Skeletal muscle cell (primary cell): ENCODE results near the gene CUBN.
A peak's percentile ranks its signal among the peaks of the same experiment; 100 is the strongest.
"Not testable (repeated sequence)": the region's sequence is repeated elsewhere in the genome, so short reads cannot be mapped to it uniquely, and the experiment has no call there.

Experiments used
- DNase-seq: peaks from one replicate; pipeline ENCODE4 v3.0.0-alpha.2; 2010; ENCODE audit warnings: low read depth
- H3K4me3 ChIP-seq: 2 replicates; pipeline ENCODE4 v1.5.1; 2011; ENCODE audit warnings: low read depth, mild to moderate bottlenecking, control low read depth, low read length, moderate library complexity

CUBN gene

DNA sequence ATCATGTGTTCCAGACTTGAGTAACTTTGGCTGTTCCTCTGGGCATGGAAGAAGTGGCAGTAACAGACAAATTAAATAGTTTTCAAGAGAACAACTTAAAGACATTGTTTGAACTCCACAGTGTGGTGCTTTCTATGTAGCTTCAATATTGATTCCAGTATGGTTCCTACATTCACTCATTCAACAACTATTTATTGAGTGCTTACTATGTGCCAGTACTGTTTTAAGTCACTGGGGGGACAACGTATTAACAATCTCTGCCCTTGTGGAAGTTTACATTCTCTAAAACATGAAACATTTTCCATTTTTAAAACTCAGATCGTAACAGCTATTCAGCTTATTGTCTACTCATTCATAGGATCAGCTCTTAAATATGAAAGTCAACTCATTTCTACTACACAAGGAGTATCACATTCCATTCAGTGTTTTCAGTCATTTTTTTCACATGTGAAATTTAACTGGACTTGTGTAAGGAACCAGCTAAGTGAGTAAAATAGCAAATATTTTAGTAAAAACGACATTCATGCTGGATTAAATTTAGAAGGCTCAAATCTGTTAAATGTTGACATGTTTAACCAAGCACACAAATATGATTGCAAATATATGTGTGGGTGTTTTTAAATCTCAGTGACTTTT lies 13.6 kb upstream of the CUBN start:
- H3K4me3 ChIP-seq = no peak overlapping the region
- DNase-seq = no peak

DNA sequence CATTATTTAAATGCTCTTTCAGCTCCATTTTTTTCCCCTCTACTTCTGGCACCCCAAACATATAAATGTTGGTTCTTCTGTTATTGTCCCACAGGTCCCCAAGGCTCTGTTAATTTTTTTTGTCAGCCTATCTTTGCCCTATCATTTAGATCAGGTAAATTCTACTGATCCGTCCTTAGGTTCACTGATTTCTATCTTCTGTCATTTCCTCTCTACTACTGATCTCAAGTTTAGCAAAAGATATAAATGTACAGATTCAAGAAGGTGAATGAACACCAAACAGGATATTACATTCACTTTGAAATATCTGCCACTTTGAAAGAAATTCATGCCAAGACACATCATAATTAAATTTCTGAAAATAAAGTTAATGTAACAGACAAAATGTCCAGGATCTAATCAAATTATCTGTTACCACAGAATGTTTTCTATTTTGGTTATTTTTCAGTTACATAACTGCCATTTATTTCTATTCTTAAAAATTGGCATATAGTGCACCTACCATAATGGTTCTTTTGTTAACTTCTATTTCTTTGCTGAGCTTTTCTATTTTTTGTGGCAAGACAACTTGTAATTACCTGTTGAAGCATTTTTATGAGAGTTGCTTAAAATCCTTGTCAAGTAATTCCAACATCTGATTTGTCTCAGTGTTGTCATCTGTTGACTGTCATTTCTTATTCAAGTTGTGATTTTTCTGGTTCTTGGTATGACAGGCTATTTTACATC lies 12.1 kb upstream of the CUBN start:
- DNase-seq = no peak
- H3K4me3 ChIP-seq = no peak overlapping the region

DNA sequence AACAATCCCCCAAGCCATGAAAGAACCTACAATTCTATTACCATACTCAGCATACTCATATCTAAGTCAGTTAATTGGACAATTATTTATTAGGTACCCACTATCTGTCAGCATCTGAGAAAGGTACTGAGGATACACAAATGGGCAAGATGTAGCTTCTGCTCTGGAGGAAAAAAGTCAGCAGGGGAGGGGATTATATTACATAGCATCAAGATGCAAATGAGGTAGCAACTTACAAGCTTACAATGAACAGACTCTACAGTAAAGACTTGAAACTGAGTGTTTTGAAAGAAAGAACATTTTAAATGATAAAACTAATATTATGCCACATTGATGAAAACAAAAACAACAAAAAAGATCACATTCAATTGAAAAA lies 10.8 kb upstream of the CUBN start:
- H3K4me3 ChIP-seq = no peak overlapping the region
- no peak for DNase-seq

GRCh38 chr10:17138460-17139042 lies 8.9 kb upstream of the CUBN start:
- no peak overlapping the region for H3K4me3 ChIP-seq
- DNase-seq = no peak

GRCh38 chr10:17134737-17135260 lies 5.2 kb upstream of the CUBN start:
- no peak for DNase-seq
- no peak overlapping the region for H3K4me3 ChIP-seq

GRCh38 chr10:17134282-17134681 lies 4.7 kb upstream of the CUBN start:
- no peak overlapping the region for H3K4me3 ChIP-seq
- no peak for DNase-seq

DNA sequence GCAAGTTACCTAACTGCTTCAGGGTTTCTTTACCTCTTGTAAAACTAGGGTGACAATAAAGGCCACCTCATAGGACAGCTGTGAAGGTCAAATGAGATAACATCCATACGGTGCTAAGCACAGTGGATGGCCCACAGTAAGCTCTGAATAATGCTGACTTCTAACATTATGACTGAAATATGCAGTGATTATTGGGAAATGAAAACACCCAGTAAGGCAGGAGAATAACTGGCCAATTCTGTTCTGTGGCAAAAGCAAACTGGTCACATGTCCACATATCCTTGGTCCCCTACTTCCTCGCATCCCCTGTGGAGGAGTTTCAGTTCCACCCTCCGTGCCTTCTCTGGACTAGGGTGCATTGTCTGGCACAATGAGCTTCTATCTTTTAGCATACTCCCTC lies 1.4 kb downstream of the CUBN start:
- no peak for DNase-seq
- H3K4me3 ChIP-seq = no peak overlapping the region

GRCh38 chr10:17126327-17126726 lies 3.3 kb downstream of the CUBN start:
- DNase-seq = no peak
- no peak overlapping the region for H3K4me3 ChIP-seq

GRCh38 chr10:17125206-17125893 lies 4.3 kb downstream of the CUBN start:
- H3K4me3 ChIP-seq = no peak overlapping the region
- peak; percentile 12 for DNase-seq

DNA sequence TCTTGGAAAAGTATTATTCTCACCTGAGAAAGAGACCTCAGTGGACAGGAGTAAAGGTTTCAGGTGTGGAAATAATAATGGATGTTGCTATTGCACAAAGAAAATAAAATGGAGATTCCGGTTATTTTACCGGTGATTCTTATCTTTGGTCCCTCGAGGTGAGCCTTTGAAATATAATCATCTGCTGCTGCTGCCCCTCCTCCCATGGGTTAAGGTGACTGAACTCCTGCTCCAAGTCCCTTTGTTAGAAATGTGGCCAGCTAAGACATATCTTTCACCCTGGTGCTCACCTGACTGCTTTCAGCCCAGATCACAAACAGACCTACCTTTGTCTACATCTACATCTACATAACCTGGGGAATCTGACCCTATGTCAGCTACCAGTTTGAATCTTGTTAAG lies 5.7 kb downstream of the CUBN start:
- DNase-seq = no peak
- no peak overlapping the region for H3K4me3 ChIP-seq

DNA sequence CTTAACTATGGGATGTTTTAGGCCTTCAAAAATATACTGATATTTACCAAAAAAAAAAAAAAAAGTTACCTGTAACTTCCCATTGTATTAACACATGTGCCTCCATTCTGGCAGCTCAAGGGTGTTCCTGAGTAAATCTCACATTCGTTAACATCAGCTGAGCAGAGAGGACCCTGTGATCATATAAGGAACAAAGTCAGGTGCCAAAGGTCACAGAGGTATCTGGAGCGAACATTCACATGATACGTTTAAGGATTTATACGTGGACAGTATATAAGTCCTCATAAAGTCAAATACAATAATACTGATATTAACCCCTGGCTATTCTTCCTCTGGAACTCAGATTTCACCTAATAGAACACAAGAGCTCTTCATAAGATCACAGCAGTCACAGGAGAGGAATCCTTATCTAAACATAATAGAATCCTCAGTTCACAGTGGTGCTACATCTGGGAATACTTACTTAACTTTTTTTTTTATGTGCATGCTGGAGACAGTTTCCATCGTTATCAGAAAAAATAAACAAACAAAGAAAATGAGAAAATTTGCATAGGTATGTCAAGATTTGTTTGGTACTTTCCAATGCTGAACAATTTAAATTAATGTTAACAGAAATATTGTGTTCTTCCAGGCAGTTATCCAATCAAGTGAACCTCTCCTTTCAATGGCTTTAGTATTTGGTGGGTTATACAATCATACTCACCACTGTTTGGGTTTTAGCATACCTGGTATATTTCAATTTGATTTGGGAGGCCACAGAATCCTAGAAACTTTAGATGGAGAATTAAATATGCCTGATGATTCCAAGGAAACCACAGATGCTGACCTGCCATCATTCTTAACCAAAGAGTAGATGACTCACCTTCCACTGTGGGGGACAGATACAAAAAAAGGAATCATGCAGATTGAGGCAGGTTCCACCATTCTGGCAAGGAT lies 6.6 kb downstream of the CUBN start:
- peak; percentile 36 for DNase-seq

DNA sequence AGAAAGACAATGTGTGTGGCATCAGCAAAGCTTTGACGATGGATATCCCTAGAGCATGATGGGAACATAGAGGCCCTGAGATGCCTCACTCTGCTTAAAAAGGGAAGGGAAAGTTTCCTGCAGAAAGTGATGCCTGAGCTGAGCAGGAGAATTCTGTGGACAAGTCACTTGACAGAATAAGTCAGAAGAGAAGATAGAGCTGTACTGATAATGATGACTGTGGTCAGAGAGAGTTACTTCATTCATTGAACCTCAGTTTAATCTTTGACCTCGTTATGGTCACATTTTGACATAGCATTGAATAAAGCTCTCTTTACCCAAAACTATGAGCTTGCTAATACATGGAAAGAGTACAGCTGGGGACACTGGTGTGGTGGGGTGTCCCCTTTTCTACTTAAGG lies 7.6 kb downstream of the CUBN start:
- H3K4me3 ChIP-seq = no peak overlapping the region
- DNase-seq = no peak

More for the DNA sequence above, 6.6 kb downstream of the CUBN start:
- no peak overlapping the region for H3K4me3 ChIP-seq

DNA sequence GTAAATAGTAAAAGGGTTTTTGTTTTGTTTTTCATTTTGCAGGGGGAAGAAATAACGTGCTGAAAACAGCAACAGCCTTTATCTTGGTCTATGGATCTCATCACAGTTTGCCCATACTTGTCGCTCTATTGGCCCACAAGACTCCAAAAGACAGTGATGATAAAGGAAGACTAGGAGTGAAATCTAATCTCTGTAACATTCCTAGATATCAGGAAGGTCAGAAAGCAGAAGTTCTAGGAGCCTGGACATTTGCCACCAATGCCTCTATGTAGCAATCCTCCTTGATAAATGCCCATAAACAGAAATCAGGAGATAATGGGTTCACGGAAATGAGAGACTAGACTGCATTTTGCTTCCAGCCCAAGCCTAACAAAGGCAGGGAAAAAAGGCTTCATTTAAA lies 8.9 kb downstream of the CUBN start:
- no peak for DNase-seq

GRCh38 chr10:17119845-17120244 lies 9.8 kb downstream of the CUBN start:
- no peak for DNase-seq
- H3K4me3 ChIP-seq = no peak overlapping the region

More for the DNA sequence above, 8.9 kb downstream of the CUBN start:
- H3K4me3 ChIP-seq = no peak overlapping the region

- no peak overlapping the region for H3K4me3 ChIP-seq
- DNase-seq = no peak
Measured at GRCh38 chr10:17116193-17116592, 13.4 kb downstream of the CUBN start.

DNA sequence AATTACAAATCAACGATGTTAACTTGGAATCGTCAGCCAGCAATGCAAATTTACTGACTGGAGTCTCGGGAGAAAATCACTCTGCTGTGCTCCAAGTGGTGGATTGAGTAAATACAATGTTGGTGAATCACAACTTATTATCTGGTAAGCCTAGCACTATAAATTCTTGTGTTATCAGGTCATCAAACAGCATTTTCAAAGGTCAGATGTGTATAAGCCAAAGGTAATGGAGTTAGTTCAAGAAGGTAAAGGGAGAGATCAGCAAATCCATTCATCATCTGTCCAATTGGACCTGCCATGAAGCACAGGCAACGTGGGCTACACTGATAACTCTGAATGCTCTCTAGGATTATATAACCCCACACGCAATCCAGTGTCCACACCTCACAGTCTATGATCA lies 13.9 kb downstream of the CUBN start:
- no peak for DNase-seq

GRCh38 chr10:17114878-17115444 lies 14.7 kb downstream of the CUBN start:
- H3K4me3 ChIP-seq, DNase-seq: not testable (repeated sequence)

More for the DNA sequence above, 13.9 kb downstream of the CUBN start:
- H3K4me3 ChIP-seq = no peak overlapping the region

GRCh38 chr10:17113889-17114540 lies 15.6 kb downstream of the CUBN start:
- peak; percentile 60 for DNase-seq
- no peak overlapping the region for H3K4me3 ChIP-seq
